VCaP (cell line): Measurements from ENCODE around the gene SMIM41.
A peak's percentile ranks its signal among the peaks of the same experiment; 100 is the strongest.

ENCODE experiments used
- H3K27ac ChIP-seq: fragments of 450-650 bp; 2 replicates; pipeline ENCODE4 v1.5.1; 2017
- TF ChIP-seq, protein P1 (sequence below): fragments of 450-650 bp; conservative IDR thresholded peaks from 2 replicates; pipeline ENCODE4 v1.5.1; 2017; ENCODE audit warnings: mild to moderate bottlenecking, moderate library complexity

Gene SMIM41

DNA sequence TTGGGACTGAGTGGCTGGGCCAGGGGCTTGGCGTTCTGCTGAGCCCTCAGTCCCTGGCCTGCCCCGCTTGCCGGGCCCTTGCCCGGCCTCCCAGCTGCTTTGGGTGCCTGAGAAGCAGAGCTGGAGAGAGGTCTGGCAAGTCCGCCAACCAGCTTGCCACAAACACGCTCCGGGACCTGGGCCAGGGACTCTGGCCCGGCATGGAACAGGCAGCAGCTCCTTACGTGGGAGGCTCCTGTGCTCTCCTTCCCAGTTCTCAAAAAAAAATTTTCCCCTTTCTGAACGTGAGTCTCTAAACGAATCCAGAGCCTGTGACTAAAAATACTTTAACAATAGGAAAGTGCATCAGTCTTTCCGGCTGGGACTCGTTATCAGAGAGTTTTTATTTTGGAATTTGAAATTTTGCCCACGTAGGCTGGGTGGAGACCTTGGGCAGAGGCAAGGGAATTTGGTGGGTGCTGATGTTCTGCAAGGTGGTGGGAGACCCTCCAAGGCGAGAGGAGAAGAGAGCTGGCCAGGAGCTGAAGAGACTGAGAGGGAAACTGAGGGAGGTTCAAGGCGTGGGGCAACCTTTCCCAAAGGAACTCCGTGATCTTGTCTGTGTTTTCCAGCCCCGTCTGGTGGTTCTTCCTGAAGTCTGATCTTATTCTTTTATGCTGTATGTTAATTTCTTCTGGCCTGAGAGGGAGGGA is 35.1 kb upstream of the SMIM41 start:
- peak overlapping the region; percentile 52 for H3K27ac ChIP-seq
- TF ChIP-seq, protein P1, sequence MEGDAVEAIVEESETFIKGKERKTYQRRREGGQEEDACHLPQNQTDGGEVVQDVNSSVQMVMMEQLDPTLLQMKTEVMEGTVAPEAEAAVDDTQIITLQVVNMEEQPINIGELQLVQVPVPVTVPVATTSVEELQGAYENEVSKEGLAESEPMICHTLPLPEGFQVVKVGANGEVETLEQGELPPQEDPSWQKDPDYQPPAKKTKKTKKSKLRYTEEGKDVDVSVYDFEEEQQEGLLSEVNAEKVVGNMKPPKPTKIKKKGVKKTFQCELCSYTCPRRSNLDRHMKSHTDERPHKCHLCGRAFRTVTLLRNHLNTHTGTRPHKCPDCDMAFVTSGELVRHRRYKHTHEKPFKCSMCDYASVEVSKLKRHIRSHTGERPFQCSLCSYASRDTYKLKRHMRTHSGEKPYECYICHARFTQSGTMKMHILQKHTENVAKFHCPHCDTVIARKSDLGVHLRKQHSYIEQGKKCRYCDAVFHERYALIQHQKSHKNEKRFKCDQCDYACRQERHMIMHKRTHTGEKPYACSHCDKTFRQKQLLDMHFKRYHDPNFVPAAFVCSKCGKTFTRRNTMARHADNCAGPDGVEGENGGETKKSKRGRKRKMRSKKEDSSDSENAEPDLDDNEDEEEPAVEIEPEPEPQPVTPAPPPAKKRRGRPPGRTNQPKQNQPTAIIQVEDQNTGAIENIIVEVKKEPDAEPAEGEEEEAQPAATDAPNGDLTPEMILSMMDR = no peak

DNA sequence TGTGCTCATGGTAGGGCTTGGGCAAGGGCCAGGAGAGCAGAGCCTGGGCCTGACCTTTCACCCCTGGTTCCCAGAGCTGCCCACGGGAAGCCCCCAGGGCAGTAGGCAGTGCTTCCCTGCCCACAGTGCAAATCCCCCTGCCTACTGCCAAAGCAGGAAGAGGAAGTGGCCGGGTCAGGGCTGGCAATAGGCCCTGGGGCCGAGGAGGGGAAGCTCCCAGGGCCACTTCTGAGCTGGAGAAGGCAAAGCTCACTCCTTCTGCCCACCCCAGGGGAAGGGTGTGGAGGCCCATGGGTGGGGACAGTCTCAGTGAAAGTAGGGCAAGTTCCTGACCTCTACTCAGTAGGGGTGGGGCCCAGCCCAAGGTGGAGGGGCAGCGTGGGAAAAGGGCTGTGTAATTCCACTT is 33.7 kb upstream of the SMIM41 start:
- TF ChIP-seq, protein P1 = no peak
- H3K27ac ChIP-seq = peak overlapping the region; percentile 5; the same call in 1 of the 2 replicates

DNA sequence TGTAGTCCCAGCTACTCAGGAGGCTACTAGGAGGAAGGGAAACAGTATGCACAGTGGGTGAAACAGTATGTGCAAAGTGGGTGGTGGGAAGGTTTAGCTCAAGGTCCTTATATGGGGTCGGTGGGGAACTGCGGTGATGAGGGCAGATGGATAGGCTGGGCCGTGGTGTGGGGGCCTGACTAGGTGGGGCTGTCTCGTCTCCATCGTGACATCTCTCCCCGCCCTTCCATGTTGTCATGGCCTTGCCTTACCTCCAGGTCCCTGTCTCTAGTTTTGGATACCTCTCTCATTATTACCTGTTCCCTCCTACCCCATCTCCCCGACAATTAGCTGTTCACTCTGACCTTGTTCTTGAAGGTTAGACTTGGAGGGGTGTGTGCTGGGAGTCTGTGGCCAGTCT is 32.6 kb upstream of the SMIM41 start:
- no peak overlapping the region for H3K27ac ChIP-seq
- TF ChIP-seq, protein P1 = no peak

DNA sequence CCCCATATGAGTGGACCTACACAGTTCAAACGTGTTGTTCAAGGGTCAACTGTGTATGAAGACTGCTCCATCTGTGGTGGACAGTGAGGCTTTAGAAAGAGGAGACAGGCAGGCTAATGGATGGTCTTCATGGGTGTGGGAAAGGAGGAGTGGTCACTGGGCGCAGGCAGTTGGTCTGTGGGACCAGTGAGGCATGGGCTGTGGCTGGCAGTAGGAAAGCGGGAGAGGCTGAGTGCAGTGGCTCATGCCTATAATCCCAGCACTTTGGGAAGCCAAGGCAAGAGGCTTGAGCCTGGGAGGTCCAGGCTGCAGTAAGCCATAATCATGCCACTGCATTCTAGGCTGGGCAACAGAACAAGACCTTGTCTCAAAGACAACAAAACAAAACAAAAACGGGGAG is 30.2 kb upstream of the SMIM41 start:
- TF ChIP-seq, protein P1 = no peak
- peak overlapping the region; percentile 98 for H3K27ac ChIP-seq

DNA sequence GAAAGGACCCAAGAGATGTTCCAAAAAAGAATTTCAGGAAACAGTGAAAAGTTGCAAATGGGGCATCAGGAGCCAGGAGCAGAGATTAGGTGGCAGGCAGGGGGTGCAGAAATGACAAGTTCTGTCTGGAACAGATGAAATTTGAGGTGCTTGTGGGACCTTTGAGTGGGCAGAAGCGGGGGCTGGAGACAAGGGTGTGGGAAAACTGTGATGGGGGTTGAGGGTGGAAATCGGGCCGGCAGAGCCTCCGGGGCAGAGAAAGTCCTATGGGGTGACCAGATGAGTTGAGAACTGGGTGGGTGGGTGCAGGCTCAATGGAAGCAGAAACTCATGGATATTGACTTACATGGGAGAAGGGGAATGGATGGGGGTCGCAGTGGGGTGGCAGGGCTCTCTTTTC is 29.8 kb upstream of the SMIM41 start:
- H3K27ac ChIP-seq = peak overlapping the region; percentile 98
- TF ChIP-seq, protein P1 = no peak

DNA sequence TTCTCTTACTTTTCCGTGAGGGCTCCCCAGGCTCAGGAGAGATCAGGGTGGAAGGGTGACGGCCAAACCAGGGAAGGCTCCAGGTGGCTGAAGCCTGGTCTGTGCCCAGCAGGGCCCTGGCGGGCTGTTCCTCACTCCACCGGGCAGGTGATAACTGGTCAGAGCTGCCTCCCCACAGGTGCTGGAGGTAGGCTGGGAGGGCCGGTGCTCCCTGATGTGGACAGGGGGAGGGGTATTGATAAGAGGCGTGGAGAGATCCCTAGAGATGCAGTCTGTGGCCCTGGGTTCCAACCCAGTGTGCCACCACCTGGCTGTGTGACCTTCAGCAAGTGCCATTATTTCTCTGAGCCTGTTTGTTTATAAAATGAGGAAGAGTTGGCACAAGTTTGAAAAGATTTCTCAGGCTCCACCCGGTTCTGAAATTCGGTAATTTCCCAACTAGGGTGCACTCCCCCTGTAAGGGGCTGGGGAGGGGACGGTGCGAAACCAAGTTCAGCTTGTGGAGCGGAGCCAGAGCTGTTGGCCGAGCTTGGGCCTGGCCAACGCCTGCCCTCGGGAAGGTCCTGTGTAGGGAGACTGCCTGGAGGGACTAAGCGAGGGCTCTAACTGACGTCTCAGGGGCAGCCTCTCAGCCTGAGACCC is 29.3 kb upstream of the SMIM41 start:
- peak overlapping the region; percentile 98 for H3K27ac ChIP-seq
- TF ChIP-seq, protein P1 = no peak

DNA sequence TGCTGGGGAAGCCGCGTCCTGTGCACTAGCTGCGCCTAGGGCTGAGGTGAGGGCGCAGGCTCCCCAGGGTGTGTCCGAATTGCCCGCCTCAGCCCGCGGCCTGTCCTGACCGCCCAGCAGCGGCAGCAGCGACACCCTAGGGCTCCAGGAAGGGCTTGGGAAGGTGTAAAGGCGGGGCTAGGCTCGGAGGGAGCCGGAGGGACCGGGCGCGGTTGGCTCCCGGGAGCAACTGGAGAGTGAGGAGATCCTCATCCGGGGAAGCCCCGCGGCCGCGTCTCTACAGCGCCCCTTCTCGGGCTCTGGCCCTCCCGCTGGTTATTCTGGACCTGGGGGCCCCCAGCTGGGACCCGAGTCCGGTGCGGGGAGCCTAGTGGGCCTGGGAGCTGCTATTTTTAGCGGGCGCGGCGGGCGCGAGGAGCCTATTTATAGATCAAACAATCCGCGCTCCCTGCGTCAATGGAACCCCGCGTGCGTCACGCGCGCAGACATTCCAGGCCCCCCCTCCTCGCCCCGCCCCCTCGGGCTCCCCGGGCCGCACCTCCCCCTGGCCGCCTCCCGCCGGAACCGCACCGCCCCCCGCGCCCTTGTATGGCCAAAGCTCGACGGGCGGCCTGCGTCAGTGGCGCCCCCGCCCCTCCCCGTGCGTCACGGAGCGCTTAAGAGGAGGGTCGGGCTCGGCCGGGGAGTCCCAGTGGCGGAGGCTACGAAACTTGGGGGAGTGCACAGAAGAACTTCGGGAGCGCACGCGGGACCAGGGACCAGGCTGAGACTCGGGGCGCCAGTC is 28.6 kb upstream of the SMIM41 start, which contains the start of gene NR4A1:
TSS of gene NR4A1 (plus strand) at position 685 of the 784 bp plus-strand sequence. CDS start 2,887 bp downstream, outside the sequence.
- H3K27ac ChIP-seq = peak within 1 kb of the TSS; percentile 98
- TF ChIP-seq, protein P1 = peak; percentile 42; the same call in 1 of the 2 replicates
